ENCODE data around the gene MRPL17. TPM values are rescaled to one million over a fixed set of nuclear protein-coding genes. Genes with fewer than 3 reads are reported as not detected.

MRPL17 gene
- total and polyA plus RNA-seq, 4 donors = 14.0 to 21.8 (median 19.0) TPM

DNA sequence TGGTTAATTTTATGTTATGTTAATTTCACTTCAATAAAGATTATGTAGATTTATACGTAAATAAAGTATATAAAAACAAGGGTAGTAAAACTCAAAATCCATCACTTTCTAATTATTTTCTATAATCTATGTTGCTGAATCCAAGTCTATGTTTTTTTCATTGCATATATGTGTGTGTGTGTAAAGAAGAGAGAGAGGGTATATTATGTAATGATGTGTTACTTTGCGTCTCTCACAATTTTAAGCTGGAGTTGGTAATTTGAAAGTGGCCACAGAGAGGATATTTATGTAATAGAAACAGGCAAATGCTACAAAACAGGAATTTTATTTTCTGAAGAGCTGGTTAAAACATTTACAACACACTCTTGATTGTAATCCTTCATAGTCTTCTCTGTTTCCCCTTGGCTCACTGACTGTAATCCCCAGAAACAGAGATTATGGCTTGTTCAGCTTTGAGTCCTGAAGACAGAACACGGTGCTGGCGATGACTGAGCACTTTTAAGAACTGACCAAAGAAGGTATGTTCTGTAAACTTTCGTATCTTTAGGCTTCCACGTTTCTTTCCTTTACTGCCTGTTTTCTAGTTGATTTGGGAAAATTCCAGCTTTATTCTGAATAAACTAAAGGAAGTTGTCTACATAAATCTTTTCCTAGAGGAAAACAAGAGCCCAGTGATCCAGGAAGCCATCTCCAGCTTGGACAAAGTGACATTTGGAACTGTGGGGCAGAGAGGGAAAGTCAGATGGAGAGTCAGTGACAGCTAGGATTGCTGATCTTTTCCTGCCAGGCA lies 45.0 kb upstream of the MRPL17 start:
- no peaks in the 10 kb centered on the region for H3K36me3 ChIP-seq (ENCODE audit: control insufficient read depth in 4 of 4, insufficient read depth in 3 of 4, low read depth in 1 of 4, low read length in 3 of 4)
- H3K9me3 ChIP-seq (ENCODE audit: control insufficient read depth in 4 of 4, low read length in 3 of 4) = peaks cover 0 to 3% (median 0%) of the 10 kb centered on the region in 4 donors
- TF ChIP-seq NR2F2 (IDR thresholded peaks at IDR 0.05) (peak; percentile 44), MAX (IDR thresholded peaks at IDR 0.05) (peak; percentile 22)
- TF ChIP-seq, protein P1, sequence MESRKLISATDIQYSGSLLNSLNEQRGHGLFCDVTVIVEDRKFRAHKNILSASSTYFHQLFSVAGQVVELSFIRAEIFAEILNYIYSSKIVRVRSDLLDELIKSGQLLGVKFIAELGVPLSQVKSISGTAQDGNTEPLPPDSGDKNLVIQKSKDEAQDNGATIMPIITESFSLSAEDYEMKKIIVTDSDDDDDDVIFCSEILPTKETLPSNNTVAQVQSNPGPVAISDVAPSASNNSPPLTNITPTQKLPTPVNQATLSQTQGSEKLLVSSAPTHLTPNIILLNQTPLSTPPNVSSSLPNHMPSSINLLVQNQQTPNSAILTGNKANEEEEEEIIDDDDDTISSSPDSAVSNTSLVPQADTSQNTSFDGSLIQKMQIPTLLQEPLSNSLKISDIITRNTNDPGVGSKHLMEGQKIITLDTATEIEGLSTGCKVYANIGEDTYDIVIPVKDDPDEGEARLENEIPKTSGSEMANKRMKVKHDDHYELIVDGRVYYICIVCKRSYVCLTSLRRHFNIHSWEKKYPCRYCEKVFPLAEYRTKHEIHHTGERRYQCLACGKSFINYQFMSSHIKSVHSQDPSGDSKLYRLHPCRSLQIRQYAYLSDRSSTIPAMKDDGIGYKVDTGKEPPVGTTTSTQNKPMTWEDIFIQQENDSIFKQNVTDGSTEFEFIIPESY (IDR thresholded peaks at IDR 0.05) = no peak
- no peak overlapping the region for H3K4me3 ChIP-seq (ENCODE audit: low read depth in 1 of 3, low read length in 3 of 3)
- DNase-seq (ENCODE audit: low spot score) = no peak
- no peak overlapping the region for H3K27ac ChIP-seq (ENCODE audit: low read depth in 1 of 2, low read length in 2 of 2)
- 58% methylated on average over 6 of the region's 6 CpGs for WGBS
- H3K4me1 ChIP-seq (ENCODE audit: control insufficient read depth in 4 of 4, insufficient read depth in 4 of 4, low read length in 3 of 4) = no peaks in the 10 kb centered on the region
- H3K27me3 ChIP-seq (ENCODE audit: control insufficient read depth in 4 of 4, insufficient read depth in 4 of 4, low read length in 3 of 4) = peaks cover 0 to 4% (median 0%) of the 10 kb centered on the region in 4 donors
- no peak overlapping the region for H3K9ac ChIP-seq (ENCODE audit: low read depth in 1 of 2, low read length in 2 of 2)

- WGBS = 50% methylated on average over 2 of the region's 2 CpGs
- DNase-seq (ENCODE audit: low spot score) = no peak
- no peak for TF ChIP-seq TAF1 (conservative IDR thresholded peaks at IDR 0.05)
- TF ChIP-seq MAX (IDR thresholded peaks at IDR 0.05) = no peak
- no peak for TF ChIP-seq FOXA1 (IDR thresholded peaks at IDR 0.05)
- TF ChIP-seq NR2F2 (IDR thresholded peaks at IDR 0.05) = no peak
- no peak for TF ChIP-seq CTCF (IDR thresholded peaks at IDR 0.05; ENCODE audit: low read depth, low read length, missing input control)
- TF ChIP-seq RAD21 (IDR thresholded peaks at IDR 0.05) = no peak
- TF ChIP-seq SP1 (IDR thresholded peaks at IDR 0.05) = no peak
- no peak for TF ChIP-seq RXRA (IDR thresholded peaks at IDR 0.05)
- TF ChIP-seq HNF4G (IDR thresholded peaks at IDR 0.05) = no peak
- no peak for TF ChIP-seq EGR1 (IDR thresholded peaks at IDR 0.05; ENCODE audit: low read depth in 2 of 2)
- no peak for TF ChIP-seq HNF4A (conservative IDR thresholded peaks at IDR 0.05)
- TF ChIP-seq, protein P2, sequence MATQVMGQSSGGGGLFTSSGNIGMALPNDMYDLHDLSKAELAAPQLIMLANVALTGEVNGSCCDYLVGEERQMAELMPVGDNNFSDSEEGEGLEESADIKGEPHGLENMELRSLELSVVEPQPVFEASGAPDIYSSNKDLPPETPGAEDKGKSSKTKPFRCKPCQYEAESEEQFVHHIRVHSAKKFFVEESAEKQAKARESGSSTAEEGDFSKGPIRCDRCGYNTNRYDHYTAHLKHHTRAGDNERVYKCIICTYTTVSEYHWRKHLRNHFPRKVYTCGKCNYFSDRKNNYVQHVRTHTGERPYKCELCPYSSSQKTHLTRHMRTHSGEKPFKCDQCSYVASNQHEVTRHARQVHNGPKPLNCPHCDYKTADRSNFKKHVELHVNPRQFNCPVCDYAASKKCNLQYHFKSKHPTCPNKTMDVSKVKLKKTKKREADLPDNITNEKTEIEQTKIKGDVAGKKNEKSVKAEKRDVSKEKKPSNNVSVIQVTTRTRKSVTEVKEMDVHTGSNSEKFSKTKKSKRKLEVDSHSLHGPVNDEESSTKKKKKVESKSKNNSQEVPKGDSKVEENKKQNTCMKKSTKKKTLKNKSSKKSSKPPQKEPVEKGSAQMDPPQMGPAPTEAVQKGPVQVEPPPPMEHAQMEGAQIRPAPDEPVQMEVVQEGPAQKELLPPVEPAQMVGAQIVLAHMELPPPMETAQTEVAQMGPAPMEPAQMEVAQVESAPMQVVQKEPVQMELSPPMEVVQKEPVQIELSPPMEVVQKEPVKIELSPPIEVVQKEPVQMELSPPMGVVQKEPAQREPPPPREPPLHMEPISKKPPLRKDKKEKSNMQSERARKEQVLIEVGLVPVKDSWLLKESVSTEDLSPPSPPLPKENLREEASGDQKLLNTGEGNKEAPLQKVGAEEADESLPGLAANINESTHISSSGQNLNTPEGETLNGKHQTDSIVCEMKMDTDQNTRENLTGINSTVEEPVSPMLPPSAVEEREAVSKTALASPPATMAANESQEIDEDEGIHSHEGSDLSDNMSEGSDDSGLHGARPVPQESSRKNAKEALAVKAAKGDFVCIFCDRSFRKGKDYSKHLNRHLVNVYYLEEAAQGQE (IDR thresholded peaks at IDR 0.05) = no peak
- TF ChIP-seq YY1 (IDR thresholded peaks at IDR 0.05) = no peak
- TF ChIP-seq GABPA (IDR thresholded peaks at IDR 0.05 in 1 of 2, conservative IDR thresholded peaks at IDR 0.05 in 1 of 2) = no peak
- TF ChIP-seq, protein P3, sequence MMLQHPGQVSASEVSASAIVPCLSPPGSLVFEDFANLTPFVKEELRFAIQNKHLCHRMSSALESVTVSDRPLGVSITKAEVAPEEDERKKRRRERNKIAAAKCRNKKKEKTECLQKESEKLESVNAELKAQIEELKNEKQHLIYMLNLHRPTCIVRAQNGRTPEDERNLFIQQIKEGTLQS (IDR thresholded peaks at IDR 0.05) = no peak
- TF ChIP-seq, protein P1 (IDR thresholded peaks at IDR 0.05) = no peak
- no peak overlapping the region for H3K9ac ChIP-seq (ENCODE audit: low read depth in 1 of 2, low read length in 2 of 2)
- H3K4me1 ChIP-seq (ENCODE audit: control insufficient read depth in 4 of 4, insufficient read depth in 4 of 4, low read length in 3 of 4) = no peaks in the 10 kb centered on the region
- H3K27me3 ChIP-seq (ENCODE audit: control insufficient read depth in 4 of 4, insufficient read depth in 4 of 4, low read length in 3 of 4) = peaks cover 0 to 4% (median 0%) of the 10 kb centered on the region in 4 donors
- H3K36me3 ChIP-seq (ENCODE audit: control insufficient read depth in 4 of 4, insufficient read depth in 3 of 4, low read depth in 1 of 4, low read length in 3 of 4) = no peaks in the 10 kb centered on the region
- H3K4me3 ChIP-seq (ENCODE audit: low read depth in 1 of 3, low read length in 3 of 3) = no peak overlapping the region
- H3K27ac ChIP-seq (ENCODE audit: low read depth in 1 of 2, low read length in 2 of 2) = no peak overlapping the region
- peaks cover 0 to 3% (median 0%) of the 10 kb centered on the region in 4 donors for H3K9me3 ChIP-seq (ENCODE audit: control insufficient read depth in 4 of 4, low read length in 3 of 4)
These were observed 42.3 kb upstream of the MRPL17 start for GRCh38 chr11:6725386-6725896.

Measured in liver (tissue), 9 donors.